ENCODE measurements around the gene TBC1D22A. TPM values are rescaled to one million over a fixed set of nuclear protein-coding genes. Genes with fewer than 3 reads are reported as not detected.

The TBC1D22A gene
- total RNA-seq, 3 donors from 2014 or later = 19.0 to 23.6 (median 23.6) TPM

GRCh38 chr22:46794491-46794890, 32.0 kb downstream of the TBC1D22A start:
- no peak overlapping the region for H3K27ac ChIP-seq
- intact Hi-C loops (cut with DNase I; ENCODE audit: low total_unique reads) = no loop called here
- DNase-seq (ENCODE audit: low spot score in 2 of 2) = peak in 1 of 2 donors; percentile 36

GRCh38 chr22:46795140-46795539, 32.7 kb downstream of the TBC1D22A start:
- H3K27me3 ChIP-seq = no peaks in the 10 kb centered on the region
- no peaks in the 10 kb centered on the region for H3K4me1 ChIP-seq
- DNase-seq (ENCODE audit: low spot score in 2 of 2) = peak; percentile 5 to 45
- TF ChIP-seq CTCF (IDR thresholded peaks at IDR 0.05) = no peak
- TF ChIP-seq POLR2AphosphoS5 (IDR thresholded peaks at IDR 0.05) = no peak
- no peak for TF ChIP-seq POLR2A (IDR thresholded peaks at IDR 0.05)
- intact Hi-C loops (cut with DNase I; ENCODE audit: low total_unique reads) = no loop called here
- H3K27ac ChIP-seq = no peak overlapping the region
- no peaks in the 10 kb centered on the region for H3K36me3 ChIP-seq
- no peaks in the 10 kb centered on the region for H3K9me3 ChIP-seq
- no peak overlapping the region for H3K4me3 ChIP-seq

More at GRCh38 chr22:46794491-46794890, 32.0 kb downstream of the TBC1D22A start:
- Histone ChIP-seq H3K4me1 (no peaks in the 10 kb centered on the region), H3K9me3 (no peaks in the 10 kb centered on the region), H3K27me3 (no peaks in the 10 kb centered on the region), H3K4me3 (no peak overlapping the region), H3K36me3 (no peaks in the 10 kb centered on the region)
- no peak for TF ChIP-seq POLR2AphosphoS5 (IDR thresholded peaks at IDR 0.05)
- TF ChIP-seq POLR2A (IDR thresholded peaks at IDR 0.05) = no peak
- no peak for TF ChIP-seq CTCF (IDR thresholded peaks at IDR 0.05)

- TF ChIP-seq POLR2AphosphoS5 (IDR thresholded peaks at IDR 0.05) (no peak), CTCF (IDR thresholded peaks at IDR 0.05) (no peak), POLR2A (IDR thresholded peaks at IDR 0.05) (no peak)
- intact Hi-C loops (cut with DNase I; ENCODE audit: low total_unique reads) = no loop called here
- peak; percentile 7 to 42 for DNase-seq (ENCODE audit: low spot score in 2 of 2)
- Histone ChIP-seq H3K9me3 (no peaks in the 10 kb centered on the region), H3K27ac (no peak overlapping the region), H3K4me3 (no peak overlapping the region), H3K36me3 (no peaks in the 10 kb centered on the region), H3K27me3 (no peaks in the 10 kb centered on the region), H3K4me1 (no peaks in the 10 kb centered on the region)
Measured at GRCh38 chr22:46795845-46796565, 33.6 kb downstream of the TBC1D22A start.

GRCh38 chr22:46796566-46797195, 34.2 kb downstream of the TBC1D22A start:
- H3K9me3 ChIP-seq = no peaks in the 10 kb centered on the region
- TF ChIP-seq POLR2A (IDR thresholded peaks at IDR 0.05) (no peak), POLR2AphosphoS5 (IDR thresholded peaks at IDR 0.05) (no peak)
- intact Hi-C loops (cut with DNase I; ENCODE audit: low total_unique reads) = no loop called here
- peak in 1 of 2 donors; percentile 40 for DNase-seq (ENCODE audit: low spot score in 2 of 2)
- no peaks in the 10 kb centered on the region for H3K4me1 ChIP-seq
- H3K27me3 ChIP-seq = no peaks in the 10 kb centered on the region
- H3K27ac ChIP-seq = no peak overlapping the region
- H3K36me3 ChIP-seq = no peaks in the 10 kb centered on the region
- H3K4me3 ChIP-seq = no peak overlapping the region

- no peaks in the 10 kb centered on the region for H3K27me3 ChIP-seq
- H3K9me3 ChIP-seq = no peaks in the 10 kb centered on the region
- no peaks in the 10 kb centered on the region for H3K36me3 ChIP-seq
- TF ChIP-seq POLR2AphosphoS5 (IDR thresholded peaks at IDR 0.05) = no peak
- no peak for TF ChIP-seq POLR2A (IDR thresholded peaks at IDR 0.05)
- TF ChIP-seq CTCF (IDR thresholded peaks at IDR 0.05) = no peak
- H3K4me3 ChIP-seq = no peak overlapping the region
- intact Hi-C loops (cut with DNase I; ENCODE audit: low total_unique reads) = no loop called here
- H3K4me1 ChIP-seq = no peaks in the 10 kb centered on the region
- DNase-seq (ENCODE audit: low spot score in 2 of 2) = peak; percentile 17 to 44
- H3K27ac ChIP-seq = no peak overlapping the region
Measured at GRCh38 chr22:46797355-46797754, 34.9 kb downstream of the TBC1D22A start.
